Loucy (cell line): ENCODE data around the gene RPRD1A.

Source experiments
- H2AFZ ChIP-seq: fragments of 200-600 bp; sonication (generic); 2 replicates; pipeline ENCODE4 v1.6.0; 2016; ENCODE audit warnings: antibody characterized with exemption, mild to moderate bottlenecking, low read length, moderate library complexity
- H3F3A ChIP-seq: fragments of 200-600 bp; 2 replicates; pipeline ENCODE4 v1.6.0; 2016; ENCODE audit warnings: antibody characterized with exemption, low read depth, mild to moderate bottlenecking
- H3K27me3 ChIP-seq: fragments of 200-600 bp; sonication (generic); 2 replicates; pipeline ENCODE4 v1.6.1; 2014; ENCODE audit warnings: low read length, mild to moderate bottlenecking; ENCODE audit not compliant: insufficient read depth, poor library complexity, severe bottlenecking
- H3K36me3 ChIP-seq: fragments of 200-600 bp; sonication (generic); 2 replicates; pipeline ENCODE4 v1.6.1; 2016; ENCODE audit warnings: low read length; ENCODE audit not compliant: insufficient read depth
- H3K4me1 ChIP-seq: fragments of 200-600 bp; sonication (generic); 2 replicates; pipeline ENCODE4 v1.5.1; 2014; ENCODE audit warnings: low read length, mild to moderate bottlenecking; ENCODE audit not compliant: insufficient read depth, poor library complexity, severe bottlenecking
- H3K4me2 ChIP-seq: fragments of 200-600 bp; sonication (generic); 2 replicates; pipeline ENCODE4 v1.6.0; 2014; ENCODE audit warnings: antibody characterized with exemption, low read length, low read depth, mild to moderate bottlenecking; ENCODE audit not compliant: poor library complexity, severe bottlenecking
- H3K4me3 ChIP-seq: fragments of 200-600 bp; sonication (generic); 2 replicates; pipeline ENCODE4 v1.5.1; 2014; ENCODE audit warnings: low read length, mild to moderate bottlenecking, mixed read lengths; ENCODE audit not compliant: poor library complexity, severe bottlenecking
- H3K79me2 ChIP-seq: fragments of 200-600 bp; sonication (generic); 2 replicates; pipeline ENCODE4 v1.6.1; 2014; ENCODE audit warnings: low read length; ENCODE audit not compliant: insufficient read depth
- H3K9ac ChIP-seq: fragments of 200-600 bp; sonication (generic); 2 replicates; pipeline ENCODE4 v1.6.0; 2014; ENCODE audit warnings: mild to moderate bottlenecking, low read depth, low read length, moderate library complexity; ENCODE audit not compliant: poor library complexity, severe bottlenecking
- H3K9me2 ChIP-seq: fragments of 200-600 bp; sonication (generic); replicated peaks from 2 replicates; pipeline ENCODE4 v1.6.1; 2016; ENCODE audit warnings: low read depth, low read length, mixed read lengths
- H3K9me3 ChIP-seq: fragments of 200-600 bp; sonication (generic); 2 replicates; pipeline ENCODE4 v1.6.1; 2014; ENCODE audit warnings: mild to moderate bottlenecking, antibody characterized with exemption, low read length, low read depth; ENCODE audit not compliant: insufficient read depth
- H4K20me1 ChIP-seq: fragments of 200-600 bp; sonication (generic); 2 replicates; pipeline ENCODE4 v1.6.0; 2014; ENCODE audit warnings: antibody characterized with exemption, low read length, mild to moderate bottlenecking; ENCODE audit not compliant: insufficient read depth, poor library complexity, severe bottlenecking
- CTCF ChIP-seq: fragments of 200-600 bp; sonication (generic); conservative IDR thresholded peaks from 2 replicates; pipeline ENCODE4 v1.5.1; 2014; ENCODE audit warnings: mild to moderate bottlenecking, antibody characterized with exemption, low read length
- EZH2phosphoT487 ChIP-seq: fragments of 200-600 bp; IDR thresholded peaks from 2 replicates; pipeline ENCODE4 v1.6.1; 2018; ENCODE audit warnings: antibody characterized with exemption, mild to moderate bottlenecking, moderate library complexity, borderline replicate concordance

Gene RPRD1A

DNA sequence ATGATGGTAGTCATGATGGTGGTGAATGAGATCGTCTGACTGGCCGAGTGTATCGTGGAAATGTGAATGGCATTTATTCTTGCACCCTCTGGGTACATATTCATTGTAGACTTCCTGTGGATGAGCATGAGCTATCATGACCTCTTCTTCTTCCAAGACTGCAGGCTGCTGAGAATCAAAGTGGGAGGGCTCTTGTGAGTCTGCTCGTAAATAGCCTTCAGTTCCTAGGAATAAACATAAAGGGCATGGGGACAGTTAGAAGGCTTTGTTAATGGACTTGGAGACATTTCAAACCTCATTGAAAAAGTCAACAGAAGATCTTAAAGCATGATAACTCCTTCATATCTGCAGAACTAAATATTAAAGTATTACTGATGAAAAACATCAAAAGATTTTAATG is 46.9 kb upstream of the RPRD1A start:
- Histone ChIP-seq H3K36me3 (peaks cover 58% of the 10 kb centered on the region; the same call in 1 of the 2 replicates), H3K27me3 (no peaks in the 10 kb centered on the region)

GRCh38 chr18:36112302-36112701 is 44.9 kb upstream of the RPRD1A start:
- Histone ChIP-seq H4K20me1 (no peaks in the 10 kb centered on the region), H3K36me3 (peaks cover 69% of the 10 kb centered on the region; the same call in 1 of the 2 replicates)

More for the DNA sequence above, 46.9 kb upstream of the RPRD1A start:
- no peaks in the 10 kb centered on the region for H3K79me2 ChIP-seq
- H2AFZ ChIP-seq = no peak overlapping the region
- H3K9me3 ChIP-seq = no peaks in the 10 kb centered on the region
- H4K20me1 ChIP-seq = no peaks in the 10 kb centered on the region
- TF ChIP-seq EZH2phosphoT487 = no peak
- no peak for TF ChIP-seq CTCF
- no peaks in the 10 kb centered on the region for H3F3A ChIP-seq
- H3K4me3 ChIP-seq = no peak overlapping the region
- no peaks in the 10 kb centered on the region for H3K9me2 ChIP-seq
- H3K4me2 ChIP-seq = no peak overlapping the region
- no peaks in the 10 kb centered on the region for H3K4me1 ChIP-seq
- H3K9ac ChIP-seq = no peak overlapping the region

GRCh38 chr18:36109737-36110136 is 42.4 kb upstream of the RPRD1A start:
- Histone ChIP-seq H3K79me2 (no peaks in the 10 kb centered on the region), H3K9me2 (no peaks in the 10 kb centered on the region), H3F3A (no peaks in the 10 kb centered on the region), H2AFZ (no peak overlapping the region), H3K9ac (no peak overlapping the region), H3K4me3 (no peak overlapping the region), H3K36me3 (peaks cover 55% of the 10 kb centered on the region; the same call in 1 of the 2 replicates), H3K4me1 (no peaks in the 10 kb centered on the region), H3K27me3 (no peaks in the 10 kb centered on the region), H4K20me1 (no peaks in the 10 kb centered on the region), H3K4me2 (no peak overlapping the region), H3K9me3 (no peaks in the 10 kb centered on the region)
- TF ChIP-seq CTCF = no peak
- TF ChIP-seq EZH2phosphoT487 = no peak

More at GRCh38 chr18:36112302-36112701, 44.9 kb upstream of the RPRD1A start:
- no peaks in the 10 kb centered on the region for H3K9me2 ChIP-seq
- H3K4me1 ChIP-seq = no peaks in the 10 kb centered on the region
- no peak for TF ChIP-seq EZH2phosphoT487
- TF ChIP-seq CTCF = no peak
- no peak overlapping the region for H3K9ac ChIP-seq
- no peak overlapping the region for H3K4me2 ChIP-seq
- H3K4me3 ChIP-seq = no peak overlapping the region
- no peaks in the 10 kb centered on the region for H3F3A ChIP-seq
- no peaks in the 10 kb centered on the region for H3K79me2 ChIP-seq
- no peak overlapping the region for H2AFZ ChIP-seq
- H3K27me3 ChIP-seq = no peaks in the 10 kb centered on the region
- H3K9me3 ChIP-seq = no peaks in the 10 kb centered on the region
